ENCODE measurements around the gene IFI27L1. TPM values are rescaled to one million over a fixed set of nuclear protein-coding genes. Genes with fewer than 3 reads are reported as not detected.

IFI27L1 gene
- total RNA-seq, 6 donors from 2014 or later: 8.0 to 19.8 (median 15.2) TPM

- no peak overlapping the region for H3K4me3 ChIP-seq
- ATAC-seq (ENCODE audit: low FRiP score in 2 of 2) (no peak), DNase-seq (no peak)
- 93 to 98% methylated on average over 3 of the region's 3 CpGs for WGBS, 2 donors
- H3K9me3 ChIP-seq: peaks cover 0 to 6% (median 4%) of the 10 kb centered on the region in 4 donors
- no peak for TF ChIP-seq POLR2AphosphoS5 (IDR thresholded peaks at IDR 0.05)
- TF ChIP-seq CTCF (IDR thresholded peaks at IDR 0.05): no peak
- TF ChIP-seq EP300 (IDR thresholded peaks at IDR 0.05): no peak
- TF ChIP-seq POLR2A (IDR thresholded peaks at IDR 0.05): no peak
- peaks cover 0 to 22% (median 7%) of the 10 kb centered on the region in 4 donors for H3K36me3 ChIP-seq
- H3K27me3 ChIP-seq: no peaks in the 10 kb centered on the region
- no peak overlapping the region for H3K27ac ChIP-seq
- peaks cover 28 to 39% (median 33%) of the 10 kb centered on the region in 4 donors for H3K4me1 ChIP-seq
Observed at GRCh38 chr14:94074534-94074933, 6.6 kb upstream of the IFI27L1 start.

DNA sequence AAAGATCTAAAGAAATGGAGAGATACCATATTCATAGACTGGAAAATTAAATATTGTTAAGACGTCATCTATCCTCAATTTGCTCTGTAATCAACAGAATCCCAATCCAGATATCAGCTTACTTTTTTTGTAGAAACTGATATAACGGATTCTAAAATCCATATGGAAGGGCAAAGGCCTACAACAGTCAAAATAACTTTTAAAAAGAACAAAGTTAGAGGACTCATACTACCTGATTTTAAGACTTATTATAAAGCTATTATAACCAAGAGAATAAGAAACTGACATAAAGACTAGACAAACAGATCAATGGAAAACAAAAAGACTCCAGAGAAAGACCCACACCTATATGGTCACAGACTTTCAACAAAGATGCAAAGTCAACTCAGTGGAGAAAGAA, 6.1 kb upstream of the IFI27L1 start:
- Histone ChIP-seq H3K36me3 (peaks cover 0 to 22% (median 7%) of the 10 kb centered on the region in 4 donors), H3K27ac (no peak overlapping the region), H3K9me3 (peaks cover 0 to 6% (median 4%) of the 10 kb centered on the region in 4 donors), H3K4me3 (no peak overlapping the region), H3K4me1 (peaks cover 32 to 44% (median 36%) of the 10 kb centered on the region in 4 donors), H3K27me3 (no peaks in the 10 kb centered on the region)
- no peak for DNase-seq
- no peak for ATAC-seq (ENCODE audit: low FRiP score in 2 of 2)
- TF ChIP-seq POLR2AphosphoS5 (IDR thresholded peaks at IDR 0.05) (no peak), CTCF (IDR thresholded peaks at IDR 0.05) (no peak), EP300 (IDR thresholded peaks at IDR 0.05) (no peak)
- WGBS, 2 donors: 92 to 96% methylated on average over 2 of the region's 2 CpGs

GRCh38 chr14:94077111-94077821, 3.8 kb upstream of the IFI27L1 start:
- Histone ChIP-seq H3K36me3 (peaks cover 0 to 22% (median 7%) of the 10 kb centered on the region in 4 donors), H3K27me3 (no peaks in the 10 kb centered on the region), H3K27ac (no peak overlapping the region), H3K4me3 (peak overlapping the region in 3 of 4 donors; percentile 12 to 83 (median 30)), H3K4me1 (peaks cover 32 to 52% (median 40%) of the 10 kb centered on the region in 4 donors), H3K9me3 (peaks cover 0 to 6% (median 4%) of the 10 kb centered on the region in 4 donors)
- DNase-seq: no peak
- ATAC-seq (ENCODE audit: low FRiP score in 2 of 2): no peak
- 51 to 61% methylated on average over 7 of the region's 7 CpGs for WGBS, 2 donors
- TF ChIP-seq CTCF (IDR thresholded peaks at IDR 0.05): no peak

GRCh38 chr14:94077823-94078222, 3.3 kb upstream of the IFI27L1 start:
- H3K36me3 ChIP-seq: peaks cover 0 to 22% (median 7%) of the 10 kb centered on the region in 4 donors
- DNase-seq (no peak), ATAC-seq (ENCODE audit: low FRiP score in 2 of 2) (no peak)
- peak overlapping the region in 2 of 4 donors; percentile 83 to 96 for H3K4me3 ChIP-seq
- H3K27me3 ChIP-seq: no peaks in the 10 kb centered on the region
- peaks cover 0 to 6% (median 4%) of the 10 kb centered on the region in 4 donors for H3K9me3 ChIP-seq
- no peak overlapping the region for H3K27ac ChIP-seq
- TF ChIP-seq POLR2A (IDR thresholded peaks at IDR 0.05) (no peak), CTCF (IDR thresholded peaks at IDR 0.05) (no peak), EP300 (IDR thresholded peaks at IDR 0.05) (no peak), POLR2AphosphoS5 (IDR thresholded peaks at IDR 0.05) (no peak)
- H3K4me1 ChIP-seq: peaks cover 32 to 52% (median 40%) of the 10 kb centered on the region in 4 donors
- WGBS, 2 donors: 83 to 84% methylated on average over 5 of the region's 5 CpGs

Data from upper lobe of left lung (tissue), 6 donors.